GM10266 (cell line): ENCODE data around the gene CFAP54.

Source experiments
- DNase-seq: peaks from one replicate; pipeline ENCODE4 v3.0.0; 2012; ENCODE audit errors: extremely low spot score
- TF ChIP-seq, protein P1 (sequence below): IDR thresholded peaks from 2 replicates; pipeline ENCODE4 v1.5.1; 2012; ENCODE audit warnings: mild to moderate bottlenecking, low read depth; ENCODE audit not compliant: control insufficient read depth, insufficient read depth; ENCODE audit errors: missing control alignments

CFAP54 gene

DNA sequence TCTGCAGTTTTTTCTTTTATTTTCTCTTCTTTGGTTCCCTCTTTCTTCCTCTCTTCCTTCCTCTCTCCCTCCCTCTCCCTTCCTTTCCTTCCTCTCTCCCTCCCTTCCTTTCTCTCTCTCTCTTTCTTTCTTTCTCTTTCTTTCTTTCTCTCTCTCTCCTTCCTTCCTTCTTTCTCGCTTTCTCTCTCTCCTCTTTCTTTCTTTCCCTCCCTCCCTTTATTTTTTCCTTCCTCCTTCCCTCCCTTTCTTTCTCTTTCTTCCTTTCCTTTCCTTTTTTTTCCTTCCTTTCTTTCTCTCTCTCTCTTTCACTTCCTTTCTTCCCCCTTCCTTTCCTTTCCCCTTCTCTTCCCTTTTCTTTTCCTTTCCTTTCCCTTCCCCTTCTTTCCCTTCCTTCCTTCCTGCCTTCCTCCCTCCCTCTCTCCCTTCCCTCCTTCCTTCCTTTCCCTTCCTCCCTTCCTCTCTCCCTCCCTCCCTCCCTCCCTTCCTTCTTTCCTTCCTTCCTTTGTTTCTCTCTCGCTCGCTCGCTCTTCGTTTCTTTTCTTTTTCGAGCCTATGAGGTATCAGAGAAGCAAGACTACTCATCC, 13.7 kb downstream of the CFAP54 start:
- no peak for DNase-seq
- TF ChIP-seq, protein P1, sequence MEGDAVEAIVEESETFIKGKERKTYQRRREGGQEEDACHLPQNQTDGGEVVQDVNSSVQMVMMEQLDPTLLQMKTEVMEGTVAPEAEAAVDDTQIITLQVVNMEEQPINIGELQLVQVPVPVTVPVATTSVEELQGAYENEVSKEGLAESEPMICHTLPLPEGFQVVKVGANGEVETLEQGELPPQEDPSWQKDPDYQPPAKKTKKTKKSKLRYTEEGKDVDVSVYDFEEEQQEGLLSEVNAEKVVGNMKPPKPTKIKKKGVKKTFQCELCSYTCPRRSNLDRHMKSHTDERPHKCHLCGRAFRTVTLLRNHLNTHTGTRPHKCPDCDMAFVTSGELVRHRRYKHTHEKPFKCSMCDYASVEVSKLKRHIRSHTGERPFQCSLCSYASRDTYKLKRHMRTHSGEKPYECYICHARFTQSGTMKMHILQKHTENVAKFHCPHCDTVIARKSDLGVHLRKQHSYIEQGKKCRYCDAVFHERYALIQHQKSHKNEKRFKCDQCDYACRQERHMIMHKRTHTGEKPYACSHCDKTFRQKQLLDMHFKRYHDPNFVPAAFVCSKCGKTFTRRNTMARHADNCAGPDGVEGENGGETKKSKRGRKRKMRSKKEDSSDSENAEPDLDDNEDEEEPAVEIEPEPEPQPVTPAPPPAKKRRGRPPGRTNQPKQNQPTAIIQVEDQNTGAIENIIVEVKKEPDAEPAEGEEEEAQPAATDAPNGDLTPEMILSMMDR, result no peak

- TF ChIP-seq, protein P1, result no peak
- no peak for DNase-seq
Measured at GRCh38 chr12:96503976-96504375, 14.6 kb downstream of the CFAP54 start.

DNA sequence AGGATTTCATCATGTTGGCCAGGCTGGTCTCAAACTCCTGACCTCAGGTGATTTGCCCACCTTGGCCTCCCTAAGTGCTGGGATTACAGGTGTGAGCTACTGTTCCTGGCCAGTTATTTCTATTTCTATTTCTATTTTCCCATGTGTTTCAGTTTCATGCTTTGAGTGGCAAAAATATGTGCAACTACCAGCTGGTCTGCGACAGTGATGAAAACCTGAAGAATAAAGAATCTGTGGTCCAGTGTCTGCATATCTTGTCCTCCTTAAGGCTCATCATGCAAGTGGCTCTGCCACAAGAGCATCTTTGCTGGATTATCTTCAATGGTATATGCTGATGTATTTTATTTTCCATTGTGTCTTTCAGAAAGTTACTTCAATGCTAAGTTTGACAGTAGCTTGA, 17.4 kb downstream of the CFAP54 start:
- no peak for DNase-seq
- TF ChIP-seq, protein P1, result no peak

GRCh38 chr12:96510306-96510764, 21.0 kb downstream of the CFAP54 start:
- no peak for DNase-seq
- TF ChIP-seq, protein P1, result no peak

DNA sequence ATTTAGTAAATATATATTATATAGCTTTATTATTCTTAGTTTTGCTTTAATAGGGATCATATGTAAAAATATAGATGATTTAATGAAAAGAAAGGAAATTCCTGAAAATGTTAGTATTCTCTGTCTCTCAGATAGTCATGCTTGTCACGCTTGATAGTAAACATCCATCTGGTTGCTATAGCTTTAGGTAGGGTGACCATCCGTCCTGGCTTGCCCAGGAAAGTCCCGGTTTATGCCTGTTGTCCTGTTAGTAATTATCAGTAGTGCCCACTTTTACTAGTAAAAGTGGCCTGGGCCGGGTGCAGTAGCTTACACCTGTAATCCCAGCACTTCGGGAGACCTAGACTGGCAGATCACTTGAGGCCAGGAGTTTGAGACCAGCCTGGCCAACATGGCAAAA, 23.8 kb downstream of the CFAP54 start:
- no peak for DNase-seq
- TF ChIP-seq, protein P1, result no peak

- TF ChIP-seq, protein P1, result no peak
- DNase-seq, result no peak
Measured at GRCh38 chr12:96513681-96514080, 24.3 kb downstream of the CFAP54 start.

GRCh38 chr12:96514328-96514727, 25.0 kb downstream of the CFAP54 start:
- TF ChIP-seq, protein P1, result no peak
- DNase-seq, result peak; percentile 29
